ENCODE measurements around the gene CYGB. TPM values are rescaled to one million over a fixed set of nuclear protein-coding genes. Genes with fewer than 3 reads are reported as not detected.

The CYGB gene
- total and polyA plus RNA-seq, 9 of the 15 experiments (the other 6 are each of a cell fraction or from before 2014, with no cell fraction given), result 0.08 to 0.95 (median 0.18) TPM; not detected in 5

- TF ChIP-seq TSHZ1 (CRISPR knock-in tag; IDR thresholded peaks at IDR 0.05), result no peak
- TF ChIP-seq ZNF12 (CRISPR knock-in tag; IDR thresholded peaks at IDR 0.05), result no peak
- no peak for TF ChIP-seq SUPT5H (IDR thresholded peaks at IDR 0.05)
- no peak for TF ChIP-seq NR2C1 (IDR thresholded peaks at IDR 0.05)
- TF ChIP-seq NR2C1 (tag; IDR thresholded peaks at IDR 0.05), result no peak
- TF ChIP-seq U2AF1 (optimal IDR thresholded peaks at IDR 0.05; ENCODE audit: low read depth, low read length), result no peak
- no peak for TF ChIP-seq SIN3B (IDR thresholded peaks at IDR 0.05; ENCODE audit: low read depth)
- TF ChIP-seq ZFP1 (CRISPR knock-in tag; IDR thresholded peaks at IDR 0.05), result no peak
- TF ChIP-seq ZNF253 (CRISPR knock-in tag; conservative IDR thresholded peaks at IDR 0.05), result no peak
- TF ChIP-seq GTF2E2 (tag; IDR thresholded peaks at IDR 0.05), result no peak
- no peak for TF ChIP-seq TCF7L2 (IDR thresholded peaks at IDR 0.05; ENCODE audit: low read depth, low read length)
- TF ChIP-seq POU5F1 (IDR thresholded peaks at IDR 0.05; ENCODE audit: borderline replicate concordance, low read depth, low read length, partially characterized antibody), result no peak
- no peak for TF ChIP-seq CEBPZ (IDR thresholded peaks at IDR 0.05; ENCODE audit: borderline replicate concordance, low read depth, low read length)
- no peak for TF ChIP-seq ZNF561 (CRISPR knock-in tag; conservative IDR thresholded peaks at IDR 0.05)
- no peak for TF ChIP-seq BCL6 (CRISPR knock-in tag; IDR thresholded peaks at IDR 0.05)
- no peak for TF ChIP-seq TRIM25 (IDR thresholded peaks at IDR 0.05; ENCODE audit: borderline replicate concordance)
- TF ChIP-seq NKRF (IDR thresholded peaks at IDR 0.05; ENCODE audit: borderline replicate concordance), result no peak
Observed at GRCh38 chr17:76529224-76530094, 8.1 kb downstream of the CYGB start (continued).

Measured in K562 (cell line).